Upper lobe of left lung (tissue), 6 donors: Measurements from ENCODE around the gene RUNX1. TPM values are rescaled to one million over a fixed set of nuclear protein-coding genes. Genes with fewer than 3 reads are reported as not detected.

Experiments used
- ATAC-seq, 2 donors: fragments of 200-7000 bp; cut with Tn5 transposase; one replicate each; pipeline ENCODE4 v1.9.1; 2022; ENCODE audit warnings: mild to moderate bottlenecking in 2 of 2, moderate library complexity in 2 of 2; ENCODE audit not compliant: low FRiP score in 2 of 2
- DNase-seq, 2 donors: peaks; one replicate each; pipeline ENCODE4 v3.0.0-alpha.2; 2019 to 2020
- H3K27ac ChIP-seq, 4 donors: fragments of 200-600 bp; sonication (generic); one replicate each; pipeline ENCODE4 v1.5.1; 2016 to 2019
- H3K27me3 ChIP-seq, 4 donors: fragments of 200-600 bp; sonication (generic); one replicate each; pipeline ENCODE4 v1.5.1; 2017 to 2019
- H3K36me3 ChIP-seq, 4 donors: fragments of 200-600 bp; sonication (generic); one replicate each; pipeline ENCODE4 v1.5.1; 2016 to 2019
- H3K4me1 ChIP-seq, 4 donors: fragments of 200-600 bp; sonication (generic); one replicate each; pipeline ENCODE4 v1.5.1; 2018 to 2019
- H3K4me3 ChIP-seq, 4 donors: fragments of 200-600 bp; sonication (generic); one replicate each; pipeline ENCODE4 v1.5.1; 2017 to 2019; ENCODE audit warnings: mild to moderate bottlenecking in 2 of 4, moderate library complexity in 1 of 4
- H3K9me3 ChIP-seq, 4 donors: fragments of 200-600 bp; sonication (generic); one replicate each; pipeline ENCODE4 v1.5.1; 2018 to 2019
- CTCF ChIP-seq, 6 experiments: fragments of 450-650 bp in 4 of 6; fragments of 200-600 bp in 2 of 6; sonication (generic) in 2 of 6; IDR thresholded peaks; one replicate each; pipeline ENCODE4 v1.5.1; 2016 to 2019; ENCODE audit warnings: antibody characterized with exemption in 6 of 6
- EP300 ChIP-seq, 4 donors: sonication (generic); formaldehyde crosslinking; IDR thresholded peaks; one replicate each; pipeline ENCODE4 v1.5.1; 2017; ENCODE audit warnings: antibody characterized with exemption in 4 of 4, control low read depth in 2 of 4
- POLR2A ChIP-seq, 4 donors: fragments of 450-650 bp; IDR thresholded peaks; one replicate each; pipeline ENCODE4 v1.5.1; 2016 to 2017; ENCODE audit warnings: antibody characterized with exemption in 4 of 4, mild to moderate bottlenecking in 2 of 4
- POLR2AphosphoS5 ChIP-seq, 2 donors: sonication (generic); formaldehyde crosslinking; IDR thresholded peaks; one replicate each; pipeline ENCODE4 v1.5.1; 2017; ENCODE audit warnings: antibody characterized with exemption in 2 of 2
- WGBS, 2 donors: methylation state at CpG; one replicate each; pipeline ENCODE4 v1.1.5; 2017 to 2018; 5-methylcytosine and 5-hydroxymethylcytosine counted together
- total RNA-seq, 6 donors: library from RNA; depleted of rRNA in 4 of 6; stranded (reverse); fragments of >200 nt in 4 of 6; gene quantifications; one replicate each; pipeline versions ENCODE4 v1.1.0 to v1.2.1, GENCODE V29; 2016 to 2021
- donor health status: DM: no; HTN: no; CAD: no; lungs with moderate emphysema.
- donor health status: DM: no; HTN: yes; CAD: no; lungs with severe emphysema.

Gene RUNX1
- total RNA-seq, 6 donors from 2014 or later: 62.2 to 252 (median 98.2) TPM

- no peak overlapping the region for H3K4me3 ChIP-seq
- H3K4me1 ChIP-seq: no peaks in the 10 kb centered on the region
- no peak for DNase-seq
- H3K27me3 ChIP-seq: no peaks in the 10 kb centered on the region
- 78 to 92% methylated on average over 4 of the region's 4 CpGs for WGBS, 2 donors
- no peak overlapping the region for H3K27ac ChIP-seq
- TF ChIP-seq POLR2A (IDR thresholded peaks at IDR 0.05): no peak
- no peak for TF ChIP-seq EP300 (IDR thresholded peaks at IDR 0.05)
- TF ChIP-seq POLR2AphosphoS5 (IDR thresholded peaks at IDR 0.05): no peak
- TF ChIP-seq CTCF (IDR thresholded peaks at IDR 0.05): no peak
- no peak for ATAC-seq
- H3K9me3 ChIP-seq: no peaks in the 10 kb centered on the region
- no peaks in the 10 kb centered on the region for H3K36me3 ChIP-seq
These were observed 17.7 kb upstream of the RUNX1 start for GRCh38 chr21:35066824-35067223.

GRCh38 chr21:35063428-35064172 is 14.5 kb upstream of the RUNX1 start:
- Histone ChIP-seq H3K4me3 (no peak overlapping the region), H3K27me3 (no peaks in the 10 kb centered on the region), H3K36me3 (no peaks in the 10 kb centered on the region), H3K9me3 (no peaks in the 10 kb centered on the region), H3K27ac (no peak overlapping the region), H3K4me1 (no peaks in the 10 kb centered on the region)
- ATAC-seq: no peak
- no peak for DNase-seq
- WGBS, 2 donors: 83 to 84% methylated on average over 6 of the region's 6 CpGs
- TF ChIP-seq CTCF (IDR thresholded peaks at IDR 0.05) (no peak), EP300 (IDR thresholded peaks at IDR 0.05) (no peak), POLR2A (IDR thresholded peaks at IDR 0.05) (no peak), POLR2AphosphoS5 (IDR thresholded peaks at IDR 0.05) (no peak)

GRCh38 chr21:35062016-35062415 is 12.9 kb upstream of the RUNX1 start:
- TF ChIP-seq POLR2A (IDR thresholded peaks at IDR 0.05) (no peak), EP300 (IDR thresholded peaks at IDR 0.05) (no peak), CTCF (IDR thresholded peaks at IDR 0.05) (no peak), POLR2AphosphoS5 (IDR thresholded peaks at IDR 0.05) (no peak)
- DNase-seq: no peak
- H3K4me3 ChIP-seq: no peak overlapping the region
- no peaks in the 10 kb centered on the region for H3K36me3 ChIP-seq
- no peaks in the 10 kb centered on the region for H3K27me3 ChIP-seq
- WGBS, 2 donors: 93 to 95% methylated on average over 3 of the region's 3 CpGs
- no peaks in the 10 kb centered on the region for H3K9me3 ChIP-seq
- no peak overlapping the region for H3K27ac ChIP-seq
- no peaks in the 10 kb centered on the region for H3K4me1 ChIP-seq
- ATAC-seq: no peak

GRCh38 chr21:35059742-35060141 is 10.6 kb upstream of the RUNX1 start:
- H3K27me3 ChIP-seq: no peaks in the 10 kb centered on the region
- no peak overlapping the region for H3K27ac ChIP-seq
- DNase-seq (no peak), ATAC-seq (no peak)
- WGBS, 2 donors: 86 to 95% methylated on average over 3 of the region's 3 CpGs
- no peaks in the 10 kb centered on the region for H3K36me3 ChIP-seq
- no peaks in the 10 kb centered on the region for H3K9me3 ChIP-seq
- TF ChIP-seq POLR2A (IDR thresholded peaks at IDR 0.05) (no peak), EP300 (IDR thresholded peaks at IDR 0.05) (no peak), CTCF (IDR thresholded peaks at IDR 0.05) (no peak), POLR2AphosphoS5 (IDR thresholded peaks at IDR 0.05) (no peak)
- no peaks in the 10 kb centered on the region for H3K4me1 ChIP-seq
- H3K4me3 ChIP-seq: no peak overlapping the region

GRCh38 chr21:35058058-35058457 is 9.0 kb upstream of the RUNX1 start:
- no peak for ATAC-seq
- WGBS, 2 donors: 81 to 92% methylated on average over 1 of the region's 1 CpG
- no peak for DNase-seq
- Histone ChIP-seq H3K4me1 (no peaks in the 10 kb centered on the region), H3K4me3 (no peak overlapping the region), H3K27ac (no peak overlapping the region), H3K36me3 (no peaks in the 10 kb centered on the region), H3K9me3 (no peaks in the 10 kb centered on the region), H3K27me3 (no peaks in the 10 kb centered on the region)
- TF ChIP-seq EP300 (IDR thresholded peaks at IDR 0.05) (no peak), CTCF (IDR thresholded peaks at IDR 0.05) (no peak), POLR2AphosphoS5 (IDR thresholded peaks at IDR 0.05) (no peak), POLR2A (IDR thresholded peaks at IDR 0.05) (no peak)
